GM19397 (cell line): ENCODE data around the gene RAB11FIP3.
"Not testable (repeated sequence)": the region's sequence is repeated elsewhere in the genome, so short reads cannot be mapped to it uniquely, and the experiment has no call there.

Experiments used
- ATAC-seq: cut with Tn5 transposase; IDR thresholded peaks from one replicate; pipeline ENCODE4 v1.9.1; 2021; ENCODE audit warnings: mild to moderate bottlenecking, moderate library complexity; ENCODE audit not compliant: unreplicated experiment

The RAB11FIP3 gene

DNA sequence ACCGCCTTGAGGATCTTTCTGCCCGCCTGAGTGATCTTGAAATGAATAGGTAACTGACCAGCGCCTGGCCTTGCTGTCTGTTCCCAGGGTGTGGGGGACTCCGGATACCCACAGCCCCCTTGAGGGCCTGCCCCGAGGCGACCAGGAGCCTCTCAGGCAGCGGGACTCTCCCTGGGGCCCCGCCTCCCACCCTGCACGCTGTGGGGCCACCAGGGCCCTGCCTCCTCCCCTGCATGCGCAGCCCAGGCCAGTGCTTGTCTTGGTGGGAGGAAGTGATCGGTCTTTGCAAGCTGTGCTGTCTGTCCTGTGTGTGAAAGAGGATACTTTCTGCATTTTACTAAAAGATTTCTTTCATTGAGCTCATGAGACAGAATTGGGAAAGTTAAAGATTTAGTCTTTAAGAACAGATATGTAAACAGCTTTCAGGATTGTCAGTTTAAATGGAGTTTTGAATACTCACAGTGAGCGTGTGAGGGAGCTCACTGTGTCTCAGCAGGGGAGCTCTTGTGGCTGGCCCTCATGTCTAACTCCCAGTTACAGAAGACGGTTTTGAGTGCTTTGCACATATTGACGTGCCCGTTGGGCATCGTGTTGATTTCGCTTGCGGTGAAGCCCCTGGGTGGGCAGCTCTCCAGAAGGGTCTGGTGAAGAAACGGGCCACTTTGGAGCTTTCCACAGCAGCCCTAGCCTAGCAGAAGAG lies 65.9 kb downstream of the RAB11FIP3 start:
- ATAC-seq, result no peak

- ATAC-seq, result no peak
These were observed 66.9 kb downstream of the RAB11FIP3 start for GRCh38 chr16:492211-492875.

GRCh38 chr16:494676-495075 lies 69.2 kb downstream of the RAB11FIP3 start:
- ATAC-seq, result not testable (repeated sequence)

- no peak for ATAC-seq
These were observed 69.8 kb downstream of the RAB11FIP3 start for GRCh38 chr16:495127-495748.

- no peak for ATAC-seq
These were observed 70.8 kb downstream of the RAB11FIP3 start for GRCh38 chr16:496097-496886.

GRCh38 chr16:497258-497657 lies 71.8 kb downstream of the RAB11FIP3 start:
- ATAC-seq, result no peak

DNA sequence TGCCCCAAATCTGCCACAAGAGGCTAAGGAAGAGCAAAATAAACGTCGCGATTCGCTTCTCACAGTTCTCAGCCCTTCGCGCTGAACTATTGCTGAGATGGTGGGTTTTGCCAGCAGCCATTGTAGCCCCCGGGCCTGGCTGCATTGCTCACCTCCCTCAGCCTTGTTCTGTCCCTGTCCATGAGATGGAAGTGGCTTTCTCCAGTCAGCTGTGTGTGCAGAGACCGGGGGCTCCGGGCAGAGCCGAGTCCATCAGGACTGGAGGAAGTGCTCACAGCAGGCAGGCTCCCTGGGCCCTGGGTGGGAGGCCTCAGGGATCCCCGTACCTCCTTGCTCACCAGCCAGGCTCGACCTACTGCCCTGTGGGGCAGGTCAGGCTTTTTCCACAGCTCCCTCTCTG lies 74.5 kb downstream of the RAB11FIP3 start:
- no peak for ATAC-seq

- no peak for ATAC-seq
These were observed 75.3 kb downstream of the RAB11FIP3 start for GRCh38 chr16:500709-501108.

GRCh38 chr16:502179-502943 lies 76.9 kb downstream of the RAB11FIP3 start:
- ATAC-seq, result no peak

DNA sequence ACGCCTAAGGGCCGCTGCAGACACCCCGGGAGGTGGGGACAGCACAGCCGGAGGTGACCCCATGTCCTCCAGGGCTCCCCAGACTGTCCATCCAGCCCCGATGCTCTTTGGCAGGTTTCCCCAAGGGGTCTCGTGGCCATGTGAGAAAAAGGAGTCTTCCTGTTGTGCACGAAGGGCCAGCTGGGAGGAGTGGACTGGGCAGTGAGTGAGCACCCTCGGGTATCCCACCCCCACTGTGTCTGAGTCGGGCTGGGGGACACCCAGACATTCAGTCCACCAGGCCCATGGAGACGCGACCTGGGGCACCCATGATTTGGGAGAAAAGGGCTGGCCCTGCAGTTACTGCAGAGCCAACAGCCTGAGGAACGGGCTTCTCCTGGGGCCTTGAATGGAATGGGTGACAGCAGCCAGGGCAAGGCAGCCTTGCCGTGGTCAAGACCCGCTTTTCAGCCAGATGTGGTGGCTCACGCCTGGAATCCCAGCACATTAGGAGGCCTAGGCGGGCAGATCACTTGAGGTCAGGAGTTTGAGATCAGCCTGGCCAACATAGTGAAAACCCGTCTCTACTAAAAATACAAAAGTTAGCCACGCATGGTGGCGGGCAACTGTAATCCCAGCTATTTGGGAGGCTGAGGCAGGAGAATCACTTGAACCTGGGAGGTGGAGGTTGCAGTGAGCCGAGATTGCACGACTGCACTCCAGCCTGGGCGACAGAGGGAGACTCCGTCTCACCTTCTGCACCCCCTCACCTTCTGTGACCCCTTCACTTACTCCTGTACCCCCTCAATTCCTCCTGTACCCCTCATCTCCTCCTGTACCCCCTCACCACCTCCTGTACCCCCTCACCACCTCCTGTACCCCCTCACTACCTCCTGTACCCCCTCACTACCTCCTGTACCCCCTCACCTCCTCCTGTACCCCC lies 78.0 kb downstream of the RAB11FIP3 start:
- ATAC-seq, result no peak

DNA sequence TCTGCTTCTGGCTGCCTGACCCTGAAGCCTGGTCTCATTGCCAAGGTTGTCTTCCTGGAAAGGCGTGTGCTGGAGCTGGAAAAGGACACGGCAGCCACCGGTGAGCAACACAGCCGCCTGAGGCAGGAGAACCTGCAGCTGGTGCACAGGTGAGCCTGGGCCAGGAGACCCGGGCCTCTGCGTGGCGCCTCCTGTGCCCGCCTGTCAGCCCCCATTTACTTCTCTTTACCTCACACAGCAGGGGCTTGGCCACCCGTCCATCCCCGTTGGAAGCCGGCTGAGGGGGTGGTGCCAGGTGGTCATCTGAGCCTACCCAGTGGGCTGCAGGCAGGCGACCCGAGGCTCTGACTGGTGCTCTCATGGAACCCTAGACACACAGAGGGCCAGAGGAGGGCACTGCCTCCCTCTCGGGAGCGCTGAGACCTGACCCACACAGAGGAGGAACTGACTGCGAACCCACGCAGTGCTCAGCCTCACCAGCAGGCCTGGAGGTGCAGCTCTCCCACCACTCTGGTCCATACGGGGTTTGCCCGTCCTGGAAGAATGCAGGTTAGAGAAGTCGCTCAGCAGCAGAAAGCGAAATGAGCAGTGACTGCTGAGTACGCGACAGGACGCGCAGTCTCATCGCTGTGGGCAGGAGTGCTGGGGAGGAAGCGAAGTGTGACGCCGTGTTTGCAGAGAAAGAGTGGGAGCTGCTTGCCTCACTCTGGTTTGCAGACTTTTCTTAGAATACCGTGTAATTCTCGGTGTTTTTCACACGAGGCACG lies 80.2 kb downstream of the RAB11FIP3 start:
- ATAC-seq, result no peak

- no peak for ATAC-seq
These were observed 80.7 kb downstream of the RAB11FIP3 start for GRCh38 chr16:506246-506546.

DNA sequence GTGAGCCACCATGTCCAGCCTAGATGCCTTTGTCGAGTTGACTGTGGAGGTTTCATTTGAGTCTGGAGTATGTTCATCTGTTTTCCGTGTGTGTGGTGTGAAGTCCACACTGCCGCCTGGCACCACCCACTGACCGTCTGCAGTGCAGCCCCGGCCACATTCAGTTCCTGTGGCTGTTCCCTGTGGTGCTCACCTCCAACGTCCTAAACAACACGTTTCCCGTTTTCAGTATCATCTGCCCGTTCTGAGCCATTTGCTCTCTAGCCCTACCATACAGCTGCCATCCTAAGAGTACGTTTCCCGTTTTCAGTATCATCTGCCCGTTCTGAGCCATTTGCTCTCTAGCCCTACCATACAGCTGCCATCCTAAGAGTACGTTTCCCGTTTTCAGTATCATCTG lies 82.1 kb downstream of the RAB11FIP3 start:
- ATAC-seq, result not testable (repeated sequence)

DNA sequence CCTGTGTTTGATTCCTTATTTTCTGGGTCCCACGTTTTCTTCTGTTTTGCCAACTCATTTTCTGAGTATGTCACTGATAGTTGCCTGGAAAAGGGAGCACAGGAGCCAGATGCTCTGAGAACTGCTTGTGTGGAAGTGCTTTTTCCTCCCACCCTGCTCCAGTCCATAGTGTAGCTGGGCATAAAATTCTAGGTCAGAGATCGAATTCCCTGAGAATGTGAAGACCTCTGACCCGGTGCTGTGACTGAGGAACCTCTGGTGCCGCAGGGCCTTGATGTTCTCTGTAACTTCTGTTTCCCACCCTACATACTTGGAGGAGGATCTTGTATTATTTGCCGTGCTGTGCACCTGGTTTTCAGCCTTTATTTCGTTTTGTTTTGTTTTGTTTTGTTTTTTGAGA lies 82.5 kb downstream of the RAB11FIP3 start:
- no peak for ATAC-seq

GRCh38 chr16:508884-509736 lies 83.7 kb downstream of the RAB11FIP3 start:
- ATAC-seq, result no peak

DNA sequence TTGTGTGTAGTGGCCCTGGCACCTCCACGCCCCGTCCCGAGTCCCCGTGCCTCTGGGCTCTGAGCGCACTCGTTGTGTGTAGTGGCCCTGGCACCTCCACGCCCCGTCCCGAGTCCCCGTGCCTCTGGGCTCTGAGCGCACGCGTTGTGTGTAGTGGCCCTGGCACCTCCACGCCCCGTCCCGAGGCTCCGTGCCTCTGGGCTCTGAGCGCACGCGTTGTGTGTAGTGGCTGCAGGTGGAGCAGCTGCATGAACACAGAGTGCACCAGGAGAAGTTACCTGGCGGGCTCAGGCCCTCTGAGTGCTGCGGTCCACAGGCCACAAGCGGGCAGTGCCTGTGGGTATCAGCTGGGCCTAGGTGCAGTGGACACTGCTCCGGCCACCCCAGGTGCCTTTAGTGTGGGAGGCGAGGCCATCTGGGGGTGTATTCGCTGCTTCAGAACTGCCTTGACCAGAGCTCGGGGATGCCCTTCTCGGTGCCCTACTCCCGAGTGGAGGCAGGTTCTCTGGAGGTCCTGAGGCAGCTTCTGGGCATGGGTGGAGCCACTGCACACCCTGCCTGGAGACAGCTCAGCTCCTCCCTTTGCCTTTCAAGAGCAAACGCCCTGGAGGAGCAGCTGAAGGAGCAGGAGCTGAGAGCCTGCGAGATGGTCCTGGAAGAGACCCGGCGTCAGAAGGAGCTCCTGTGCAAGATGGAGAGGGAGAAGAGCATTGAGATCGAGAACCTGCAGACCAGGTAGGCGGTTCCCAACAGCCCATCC lies 84.8 kb downstream of the RAB11FIP3 start:
- ATAC-seq, result no peak

DNA sequence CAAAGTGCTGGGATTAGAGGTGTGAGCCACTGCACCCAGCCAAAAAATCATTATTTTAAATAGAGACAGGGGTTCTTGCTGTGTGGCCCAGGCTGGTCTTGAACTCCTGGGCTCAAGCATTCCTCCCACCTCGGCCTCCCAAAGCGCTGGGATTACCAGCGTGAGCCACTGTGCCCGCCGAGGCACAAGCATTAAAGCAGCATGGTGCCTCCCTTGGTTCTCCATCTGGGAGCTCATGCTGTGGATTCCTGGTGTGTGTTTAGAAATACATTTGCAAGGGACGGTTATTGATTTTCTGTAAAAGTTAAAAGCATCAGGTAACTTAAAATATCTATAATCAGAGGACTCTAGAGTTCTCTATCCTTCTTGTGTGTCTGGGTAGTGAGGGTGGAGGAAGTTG lies 87.4 kb downstream of the RAB11FIP3 start:
- ATAC-seq, result no peak
